ENCODE measurements around the gene CCR4. TPM values are rescaled to one million over a fixed set of nuclear protein-coding genes. Genes with fewer than 3 reads are reported as not detected.

Gene CCR4
- total and polyA plus RNA-seq, 2 donors (not counting 1 experiment from before 2014, with no cell fraction given), result not detected

DNA sequence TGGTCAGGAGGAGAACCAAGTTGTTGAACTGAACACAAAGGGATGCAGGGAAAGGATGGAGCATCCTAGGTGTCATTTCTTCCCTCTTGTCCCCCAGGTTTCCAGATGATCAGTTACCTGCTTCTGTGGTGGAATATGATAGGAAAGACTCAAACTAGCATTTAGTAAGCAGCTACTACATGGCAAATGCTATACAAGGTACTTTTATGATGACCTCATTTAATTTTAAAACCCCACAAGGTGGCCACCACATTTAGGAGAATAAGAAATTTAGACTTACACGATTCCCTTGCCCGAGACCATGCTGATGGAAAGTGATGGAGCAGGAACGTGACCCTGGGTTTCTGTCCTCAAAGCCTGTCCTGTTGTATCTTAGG is 40.9 kb downstream of the CCR4 start:
- Histone ChIP-seq H3K36me3 (ENCODE audit: control insufficient read depth, insufficient read depth, low read length) (no peaks in the 10 kb centered on the region), H3K27me3 (ENCODE audit: control insufficient read depth, insufficient read depth, low read length) (no peaks in the 10 kb centered on the region), H3K4me2 (ENCODE audit: extremely low read depth, insufficient read depth, low read length) (no peak overlapping the region), H4K20me1 (ENCODE audit: control insufficient read depth, extremely low read depth, insufficient read depth, low read length) (no peaks in the 10 kb centered on the region), H3K9ac (ENCODE audit: insufficient read depth, low read length) (no peak overlapping the region), H3K27ac (ENCODE audit: insufficient read depth, low read length) (no peak overlapping the region), H3K4me1 (ENCODE audit: control insufficient read depth, extremely low read depth, insufficient read depth, low read length) (no peaks in the 10 kb centered on the region), H3K79me2 (ENCODE audit: control insufficient read depth, insufficient read depth, low read length) (no peaks in the 10 kb centered on the region), H3K4me3 (replicated peaks in 1 of 4; ENCODE audit: control extremely low read depth in 1 of 4, insufficient read depth in 1 of 4, low read depth in 3 of 4, low read length in 4 of 4) (no peak overlapping the region), H2AFZ (ENCODE audit: low read length) (no peak overlapping the region), H3K9me3 (ENCODE audit: control insufficient read depth, insufficient read depth, low read depth, low read length) (no peaks in the 10 kb centered on the region)
- no peak for DNase-seq (ENCODE audit: low read depth in 2 of 2)
- no peak for TF ChIP-seq EZH2 (IDR thresholded peaks at IDR 0.05; ENCODE audit: low read length, missing control alignments)
- TF ChIP-seq, protein P1, sequence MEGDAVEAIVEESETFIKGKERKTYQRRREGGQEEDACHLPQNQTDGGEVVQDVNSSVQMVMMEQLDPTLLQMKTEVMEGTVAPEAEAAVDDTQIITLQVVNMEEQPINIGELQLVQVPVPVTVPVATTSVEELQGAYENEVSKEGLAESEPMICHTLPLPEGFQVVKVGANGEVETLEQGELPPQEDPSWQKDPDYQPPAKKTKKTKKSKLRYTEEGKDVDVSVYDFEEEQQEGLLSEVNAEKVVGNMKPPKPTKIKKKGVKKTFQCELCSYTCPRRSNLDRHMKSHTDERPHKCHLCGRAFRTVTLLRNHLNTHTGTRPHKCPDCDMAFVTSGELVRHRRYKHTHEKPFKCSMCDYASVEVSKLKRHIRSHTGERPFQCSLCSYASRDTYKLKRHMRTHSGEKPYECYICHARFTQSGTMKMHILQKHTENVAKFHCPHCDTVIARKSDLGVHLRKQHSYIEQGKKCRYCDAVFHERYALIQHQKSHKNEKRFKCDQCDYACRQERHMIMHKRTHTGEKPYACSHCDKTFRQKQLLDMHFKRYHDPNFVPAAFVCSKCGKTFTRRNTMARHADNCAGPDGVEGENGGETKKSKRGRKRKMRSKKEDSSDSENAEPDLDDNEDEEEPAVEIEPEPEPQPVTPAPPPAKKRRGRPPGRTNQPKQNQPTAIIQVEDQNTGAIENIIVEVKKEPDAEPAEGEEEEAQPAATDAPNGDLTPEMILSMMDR (conservative IDR thresholded peaks at IDR 0.05 in 1 of 2, IDR thresholded peaks at IDR 0.05 in 1 of 2; ENCODE audit: low read depth in 1 of 2, low read length in 2 of 2), result no peak

DNA sequence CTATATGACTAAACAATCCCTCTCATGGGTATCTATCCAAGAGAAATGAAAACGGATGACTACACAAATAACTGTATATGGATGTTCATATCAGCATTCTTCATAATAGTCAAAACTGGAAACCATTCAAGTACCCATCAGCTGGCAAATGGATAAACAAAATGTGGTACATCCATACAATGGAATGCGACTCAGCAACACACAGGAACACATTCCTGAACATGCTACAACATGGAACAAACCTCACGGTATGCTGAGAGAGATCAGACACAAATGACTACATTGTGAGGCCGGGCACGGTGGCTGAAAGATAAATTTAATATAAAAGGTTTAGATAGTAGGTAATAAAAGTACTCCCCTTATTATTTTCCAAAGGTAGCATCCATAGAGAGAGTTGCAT is 42.6 kb downstream of the CCR4 start:
- no peak overlapping the region for H3K4me3 ChIP-seq (replicated peaks in 1 of 4; ENCODE audit: control extremely low read depth in 1 of 4, insufficient read depth in 1 of 4, low read depth in 3 of 4, low read length in 4 of 4)
- H3K4me1 ChIP-seq (ENCODE audit: control insufficient read depth, extremely low read depth, insufficient read depth, low read length), result no peaks in the 10 kb centered on the region
- H3K9me3 ChIP-seq (ENCODE audit: control insufficient read depth, insufficient read depth, low read depth, low read length), result no peaks in the 10 kb centered on the region
- H3K27me3 ChIP-seq (ENCODE audit: control insufficient read depth, insufficient read depth, low read length), result no peaks in the 10 kb centered on the region
- H3K27ac ChIP-seq (ENCODE audit: insufficient read depth, low read length), result no peak overlapping the region
- no peaks in the 10 kb centered on the region for H3K36me3 ChIP-seq (ENCODE audit: control insufficient read depth, insufficient read depth, low read length)
- no peak for DNase-seq (ENCODE audit: low read depth in 2 of 2)
- no peak overlapping the region for H2AFZ ChIP-seq (ENCODE audit: low read length)
- no peak overlapping the region for H3K4me2 ChIP-seq (ENCODE audit: extremely low read depth, insufficient read depth, low read length)
- H3K9ac ChIP-seq (ENCODE audit: insufficient read depth, low read length), result no peak overlapping the region
- H4K20me1 ChIP-seq (ENCODE audit: control insufficient read depth, extremely low read depth, insufficient read depth, low read length), result no peaks in the 10 kb centered on the region
- H3K79me2 ChIP-seq (ENCODE audit: control insufficient read depth, insufficient read depth, low read length), result no peaks in the 10 kb centered on the region
- TF ChIP-seq EZH2 (IDR thresholded peaks at IDR 0.05; ENCODE audit: low read length, missing control alignments), result no peak
- TF ChIP-seq, protein P1 (conservative IDR thresholded peaks at IDR 0.05 in 1 of 2, IDR thresholded peaks at IDR 0.05 in 1 of 2; ENCODE audit: low read depth in 1 of 2, low read length in 2 of 2), result no peak

DNA sequence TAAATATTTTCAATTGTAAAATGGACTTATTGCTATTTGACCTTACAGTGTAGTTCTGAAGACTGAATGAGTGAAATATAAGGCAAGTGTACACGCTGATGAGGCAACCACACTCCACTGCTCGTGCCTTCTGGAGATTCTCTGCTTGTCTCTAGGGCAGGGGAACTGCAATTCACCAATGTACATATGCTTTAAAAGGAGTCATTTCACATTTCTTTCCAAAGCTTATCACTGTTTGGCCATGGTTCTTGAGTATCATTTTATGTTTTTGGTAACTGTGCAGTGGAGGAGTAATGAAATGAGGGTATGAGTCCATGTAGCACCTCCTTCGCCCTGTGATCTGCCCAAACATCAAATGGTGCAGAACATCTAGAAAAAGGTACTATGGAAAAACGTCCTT is 43.7 kb downstream of the CCR4 start:
- DNase-seq (ENCODE audit: low read depth in 2 of 2), result no peak
- Histone ChIP-seq H3K27me3 (ENCODE audit: control insufficient read depth, insufficient read depth, low read length) (no peaks in the 10 kb centered on the region), H3K27ac (ENCODE audit: insufficient read depth, low read length) (no peak overlapping the region), H2AFZ (ENCODE audit: low read length) (no peak overlapping the region), H4K20me1 (ENCODE audit: control insufficient read depth, extremely low read depth, insufficient read depth, low read length) (no peaks in the 10 kb centered on the region), H3K9me3 (ENCODE audit: control insufficient read depth, insufficient read depth, low read depth, low read length) (no peaks in the 10 kb centered on the region), H3K36me3 (ENCODE audit: control insufficient read depth, insufficient read depth, low read length) (no peaks in the 10 kb centered on the region), H3K4me3 (replicated peaks in 1 of 4; ENCODE audit: control extremely low read depth in 1 of 4, insufficient read depth in 1 of 4, low read depth in 3 of 4, low read length in 4 of 4) (no peak overlapping the region), H3K4me2 (ENCODE audit: extremely low read depth, insufficient read depth, low read length) (no peak overlapping the region), H3K79me2 (ENCODE audit: control insufficient read depth, insufficient read depth, low read length) (no peaks in the 10 kb centered on the region), H3K9ac (ENCODE audit: insufficient read depth, low read length) (no peak overlapping the region), H3K4me1 (ENCODE audit: control insufficient read depth, extremely low read depth, insufficient read depth, low read length) (no peaks in the 10 kb centered on the region)
- no peak for TF ChIP-seq EZH2 (IDR thresholded peaks at IDR 0.05; ENCODE audit: low read length, missing control alignments)
- TF ChIP-seq, protein P1 (conservative IDR thresholded peaks at IDR 0.05 in 1 of 2, IDR thresholded peaks at IDR 0.05 in 1 of 2; ENCODE audit: low read depth in 1 of 2, low read length in 2 of 2), result no peak
